Measurements from ENCODE around the gene FAM234B. TPM values are rescaled to one million over a fixed set of nuclear protein-coding genes. Genes with fewer than 3 reads are reported as not detected.
A peak's percentile ranks its signal among the peaks of the same experiment; 100 is the strongest.
"Not testable (repeated sequence)": the region's sequence is repeated elsewhere in the genome, so short reads cannot be mapped to it uniquely, and the experiment has no call there.

Gene FAM234B
- polyA plus RNA-seq, 3 donors from 2014 or later, result 0.14 to 1.5 (median 1.3) TPM

DNA sequence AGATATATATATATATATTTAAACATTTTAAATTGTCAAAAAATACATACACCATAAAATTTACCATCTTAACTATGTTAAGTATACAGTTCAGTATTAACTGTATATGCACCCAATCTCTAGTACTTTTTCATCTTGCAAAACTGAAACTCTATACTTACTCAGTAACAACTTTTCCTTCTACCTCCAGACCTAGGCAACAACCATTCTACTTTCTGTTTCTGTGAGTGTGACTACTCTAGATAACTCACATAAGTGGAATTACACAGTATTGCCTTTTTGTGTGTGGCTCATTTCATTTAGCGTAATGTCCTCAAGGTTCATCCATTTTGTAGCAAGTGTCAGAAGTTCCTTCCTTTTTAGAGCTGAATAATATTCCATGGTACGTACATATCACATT lies 8.2 kb downstream of the FAM234B start:
- Mint-ChIP-seq H3K27ac (no peak overlapping the region), H3K27me3 (ENCODE audit: low read depth in 3 of 3) (peaks cover 0 to 4% (median 0%) of the 10 kb centered on the region in 3 donors), H3K36me3 (peaks cover 10 to 19% (median 14%) of the 10 kb centered on the region in 3 donors), H3K4me3 (no peak overlapping the region), H3K4me1 (no peaks in the 10 kb centered on the region), H3K9me3 (peaks cover 5 to 16% (median 8%) of the 10 kb centered on the region in 6 donors)
- DNase-seq, result no peak

GRCh38 chr12:13053617-13054016 lies 9.4 kb downstream of the FAM234B start:
- not testable (repeated sequence) for DNase-seq; H3K4me1 Mint-ChIP-seq; H3K27ac Mint-ChIP-seq; H3K27me3 Mint-ChIP-seq (ENCODE audit: low read depth in 3 of 3); H3K4me3 Mint-ChIP-seq
- peaks cover 5 to 16% (median 8%) of the 10 kb centered on the region in 6 donors for H3K9me3 Mint-ChIP-seq
- H3K36me3 Mint-ChIP-seq, result peaks cover 12 to 21% (median 19%) of the 10 kb centered on the region in 3 donors

DNA sequence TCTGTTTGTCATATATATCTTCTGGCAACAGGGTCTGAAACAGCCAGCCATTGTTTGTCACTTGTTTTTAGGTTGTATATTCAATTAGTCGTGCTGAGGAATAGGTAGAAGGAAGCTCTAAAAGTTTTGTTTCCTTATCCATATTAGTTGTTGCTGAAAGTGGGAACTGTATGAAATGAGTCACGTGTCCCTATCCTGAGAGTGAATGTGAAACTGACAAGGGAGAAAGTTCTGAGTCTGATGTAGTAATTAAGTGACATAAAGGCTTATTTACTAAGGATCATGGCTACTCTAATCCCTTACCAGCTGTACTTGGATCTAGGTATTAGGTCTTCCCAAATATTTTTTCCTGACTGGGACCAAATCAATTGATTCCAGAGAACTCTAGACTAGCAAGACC lies 16.4 kb downstream of the FAM234B start:
- Mint-ChIP-seq H3K4me1 (no peaks in the 10 kb centered on the region), H3K9me3 (no peaks in the 10 kb centered on the region), H3K4me3 (no peak overlapping the region), H3K36me3 (peaks cover 16 to 28% (median 18%) of the 10 kb centered on the region in 3 donors), H3K27ac (no peak overlapping the region), H3K27me3 (ENCODE audit: low read depth in 3 of 3) (peaks cover 0 to 4% (median 0%) of the 10 kb centered on the region in 3 donors)
- no peak for DNase-seq

DNA sequence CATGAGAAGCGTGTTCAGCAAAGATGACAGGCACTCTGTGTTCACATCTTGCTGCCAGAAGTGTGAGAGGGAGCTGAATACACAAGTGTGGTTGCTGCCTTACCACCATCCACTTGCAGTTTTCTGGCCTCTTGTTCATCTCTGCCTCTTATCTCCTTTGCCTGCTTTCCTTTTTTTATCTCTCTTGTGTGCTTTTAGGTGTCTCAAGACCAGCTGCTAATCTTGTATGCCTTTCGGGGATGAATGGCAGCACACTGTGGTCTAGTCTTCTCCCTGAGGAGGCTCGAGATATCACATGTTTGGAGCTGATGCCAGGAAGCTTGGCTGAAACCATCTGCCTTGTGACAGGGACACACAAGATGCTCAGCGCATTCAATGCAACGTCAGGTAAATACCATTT lies 17.2 kb downstream of the FAM234B start:
- Mint-ChIP-seq H3K27ac (no peak overlapping the region), H3K4me3 (no peak overlapping the region), H3K36me3 (peaks cover 9 to 23% (median 15%) of the 10 kb centered on the region in 3 donors), H3K27me3 (ENCODE audit: low read depth in 3 of 3) (peaks cover 0 to 4% (median 0%) of the 10 kb centered on the region in 3 donors), H3K9me3 (no peaks in the 10 kb centered on the region), H3K4me1 (no peaks in the 10 kb centered on the region)
- DNase-seq, result no peak

GRCh38 chr12:13062669-13063068 lies 18.5 kb downstream of the FAM234B start:
- peaks cover 7 to 29% (median 15%) of the 10 kb centered on the region in 3 donors for H3K36me3 Mint-ChIP-seq
- H3K4me3 Mint-ChIP-seq, result no peak overlapping the region
- peaks cover 0 to 7% of the 10 kb centered on the region in 2 donors for H3K4me1 Mint-ChIP-seq
- peaks cover 0 to 2% (median 1%) of the 10 kb centered on the region in 3 donors for H3K27me3 Mint-ChIP-seq (ENCODE audit: low read depth in 3 of 3)
- H3K27ac Mint-ChIP-seq, result no peak overlapping the region
- DNase-seq, result no peak
- no peaks in the 10 kb centered on the region for H3K9me3 Mint-ChIP-seq

DNA sequence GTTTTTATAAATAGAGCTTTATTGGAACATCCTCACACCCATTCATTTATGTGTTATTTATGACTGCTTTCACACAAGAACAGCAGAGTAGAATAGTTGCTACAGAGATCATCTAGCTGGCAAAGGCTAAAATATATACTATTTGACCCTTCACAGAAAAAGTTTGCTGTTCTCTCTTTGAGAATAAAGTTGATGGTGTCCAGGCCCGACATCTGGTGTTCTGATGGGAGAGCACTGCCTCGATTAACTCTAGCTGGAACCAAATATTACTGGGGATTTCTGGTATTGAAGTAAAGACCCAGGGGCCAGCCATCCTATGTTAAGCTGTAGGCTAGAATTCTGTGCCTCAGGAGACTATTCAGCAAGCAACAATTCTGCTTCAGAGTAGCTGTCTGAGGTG lies 21.8 kb downstream of the FAM234B start:
- Mint-ChIP-seq H3K27me3 (ENCODE audit: low read depth in 3 of 3) (peaks cover 0 to 2% (median 0%) of the 10 kb centered on the region in 3 donors), H3K27ac (no peak overlapping the region), H3K4me3 (no peak overlapping the region), H3K4me1 (peaks cover 0 to 7% of the 10 kb centered on the region in 2 donors), H3K9me3 (no peaks in the 10 kb centered on the region), H3K36me3 (peaks cover 19 to 36% (median 19%) of the 10 kb centered on the region in 3 donors)
- no peak for DNase-seq

- H3K27ac Mint-ChIP-seq, result peak overlapping the region in 2 of 6 donors; percentile 62 to 81
- peaks cover 19 to 38% (median 20%) of the 10 kb centered on the region in 3 donors for H3K36me3 Mint-ChIP-seq
Observed at GRCh38 chr12:13066459-13066858, 22.3 kb downstream of the FAM234B start.

GRCh38 chr12:13067322-13067721 lies 23.1 kb downstream of the FAM234B start:
- Mint-ChIP-seq H3K27ac (peak overlapping the region in 4 of 6 donors; percentile 5 to 81 (median 22)), H3K4me1 (peaks cover 0 to 7% of the 10 kb centered on the region in 2 donors), H3K27me3 (ENCODE audit: low read depth in 3 of 3) (peaks cover 0 to 2% (median 1%) of the 10 kb centered on the region in 3 donors), H3K36me3 (peaks cover 15 to 34% (median 16%) of the 10 kb centered on the region in 3 donors), H3K4me3 (no peak overlapping the region), H3K9me3 (no peaks in the 10 kb centered on the region)
- peak in 2 of 3 donors; percentile 5 to 7 for DNase-seq

More at GRCh38 chr12:13066459-13066858, 22.3 kb downstream of the FAM234B start:
- peaks cover 0 to 7% of the 10 kb centered on the region in 2 donors for H3K4me1 Mint-ChIP-seq
- DNase-seq, result peak; percentile 3 to 32 (median 19)
- no peaks in the 10 kb centered on the region for H3K9me3 Mint-ChIP-seq
- H3K4me3 Mint-ChIP-seq, result no peak overlapping the region
- H3K27me3 Mint-ChIP-seq (ENCODE audit: low read depth in 3 of 3), result peaks cover 0 to 2% (median under 1%) of the 10 kb centered on the region in 3 donors

- no peaks in the 10 kb centered on the region for H3K9me3 Mint-ChIP-seq
Observed at GRCh38 chr12:13069380-13069779, 25.2 kb downstream of the FAM234B start.

DNA sequence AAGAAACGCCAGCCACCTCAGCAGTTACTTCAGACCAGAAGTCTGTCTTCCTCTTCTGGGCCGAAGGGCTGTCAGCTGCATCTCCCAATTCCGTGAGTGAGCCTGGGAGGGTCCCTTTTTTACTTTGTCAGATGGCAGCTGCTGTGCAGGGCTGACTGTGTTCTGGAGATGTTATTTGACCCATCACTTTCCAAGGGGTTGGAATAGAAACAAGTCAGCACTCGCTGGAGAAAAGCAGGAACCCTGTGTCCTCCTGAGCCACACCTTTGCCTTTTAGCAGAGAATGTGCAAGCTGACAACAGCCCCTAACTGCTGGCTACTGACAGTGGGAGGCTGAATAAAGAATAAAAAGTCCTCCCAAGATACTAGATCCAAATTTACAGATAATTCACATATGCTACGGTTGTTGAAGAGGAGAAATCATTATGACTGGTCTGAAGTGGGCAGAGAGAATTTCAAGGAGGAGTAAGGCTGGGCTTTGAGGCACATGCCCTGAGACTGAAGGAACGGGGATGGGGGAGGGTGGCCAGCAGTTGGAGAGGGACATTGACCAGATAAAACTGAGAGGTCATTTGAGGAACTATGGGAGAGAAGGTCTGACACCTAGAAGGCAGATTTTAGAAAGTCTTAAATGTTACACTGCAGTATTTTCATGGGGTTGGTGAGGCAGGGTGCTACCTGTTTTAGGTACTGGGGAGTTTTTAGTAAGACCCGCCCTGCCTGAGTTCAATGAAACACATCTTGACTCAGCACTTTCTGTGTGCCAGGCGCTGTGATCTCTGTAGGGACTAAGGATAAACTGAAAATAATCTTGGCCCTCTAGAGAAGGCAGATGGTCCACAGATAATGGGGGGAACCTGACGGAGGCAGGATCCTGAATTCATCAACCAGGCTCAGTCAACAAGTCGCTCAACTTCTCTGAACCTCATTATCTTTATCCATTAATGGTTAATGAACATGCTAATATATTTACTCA lies 27.4 kb downstream of the FAM234B start:
- Mint-ChIP-seq H3K27ac (no peak overlapping the region), H3K27me3 (ENCODE audit: low read depth in 3 of 3) (peaks cover 0 to 2% (median 1%) of the 10 kb centered on the region in 3 donors), H3K9me3 (no peaks in the 10 kb centered on the region), H3K36me3 (peaks cover 15 to 59% (median 21%) of the 10 kb centered on the region in 3 donors), H3K4me3 (no peak overlapping the region), H3K4me1 (peaks cover 0 to 7% of the 10 kb centered on the region in 2 donors)
- no peak for DNase-seq

More at GRCh38 chr12:13069380-13069779, 25.2 kb downstream of the FAM234B start:
- H3K27me3 Mint-ChIP-seq (ENCODE audit: low read depth in 3 of 3), result peaks cover 0 to 2% (median 1%) of the 10 kb centered on the region in 3 donors
- peaks cover 0 to 7% of the 10 kb centered on the region in 2 donors for H3K4me1 Mint-ChIP-seq
- peaks cover 15 to 46% (median 21%) of the 10 kb centered on the region in 3 donors for H3K36me3 Mint-ChIP-seq
- H3K27ac Mint-ChIP-seq, result no peak overlapping the region
- no peak for DNase-seq
- H3K4me3 Mint-ChIP-seq, result no peak overlapping the region

- Mint-ChIP-seq H3K4me1 (no peaks in the 10 kb centered on the region), H3K9me3 (no peaks in the 10 kb centered on the region), H3K36me3 (peaks cover 15 to 48% (median 21%) of the 10 kb centered on the region in 3 donors), H3K27me3 (ENCODE audit: low read depth in 3 of 3) (peaks cover 0 to 1% (median 0%) of the 10 kb centered on the region in 3 donors), H3K27ac (no peak overlapping the region), H3K4me3 (no peak overlapping the region)
- DNase-seq, result no peak
Observed at GRCh38 chr12:13073173-13073572, 29.0 kb downstream of the FAM234B start.

- Mint-ChIP-seq H3K9me3 (no peaks in the 10 kb centered on the region), H3K27ac (no peak overlapping the region), H3K4me1 (no peaks in the 10 kb centered on the region), H3K27me3 (ENCODE audit: low read depth in 3 of 3) (peaks cover 0 to 1% (median 0%) of the 10 kb centered on the region in 3 donors), H3K36me3 (peaks cover 4 to 36% (median 18%) of the 10 kb centered on the region in 3 donors), H3K4me3 (no peak overlapping the region)
- no peak for DNase-seq
Observed at GRCh38 chr12:13074396-13075117, 30.4 kb downstream of the FAM234B start.

DNA sequence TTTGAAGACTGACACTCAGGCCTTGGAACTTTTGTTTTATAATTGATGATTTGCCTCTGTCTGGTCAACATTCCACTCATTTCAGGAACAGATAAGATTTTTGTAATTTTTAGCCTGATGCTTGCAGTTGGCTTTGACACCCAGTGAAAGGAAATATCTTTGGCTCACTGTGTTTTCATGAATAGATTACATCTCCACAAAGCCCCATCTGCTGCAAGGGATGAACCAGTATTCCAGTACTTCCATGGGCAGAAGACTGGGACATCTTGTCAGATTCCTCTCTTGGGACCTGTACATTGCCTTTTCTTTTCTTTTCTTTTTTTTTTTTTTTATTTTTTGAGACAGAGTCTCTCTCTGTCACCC lies 30.9 kb downstream of the FAM234B start:
- DNase-seq, result no peak
- peaks cover 0 to 1% (median 0%) of the 10 kb centered on the region in 3 donors for H3K27me3 Mint-ChIP-seq (ENCODE audit: low read depth in 3 of 3)
- H3K4me1 Mint-ChIP-seq, result no peaks in the 10 kb centered on the region
- H3K4me3 Mint-ChIP-seq, result no peak overlapping the region
- H3K9me3 Mint-ChIP-seq, result no peaks in the 10 kb centered on the region
- H3K36me3 Mint-ChIP-seq, result peaks cover 4 to 37% (median 19%) of the 10 kb centered on the region in 3 donors
- no peak overlapping the region for H3K27ac Mint-ChIP-seq

Data from immature natural killer cell (primary cell).